Measurements from ENCODE around the gene ATP6V1C2. TPM values are rescaled to one million over a fixed set of nuclear protein-coding genes. Genes with fewer than 3 reads are reported as not detected.
A peak's percentile ranks its signal among the peaks of the same experiment; 100 is the strongest.

The ATP6V1C2 gene
- not detected in 2 replicates for total RNA-seq

- intact Hi-C loops (cut with micrococcal nuclease), result no loop called here
- H3K4me3 Mint-ChIP-seq, result peak within 1 kb of the TSS; percentile 67
- H3K27ac Mint-ChIP-seq, result no peak within 1 kb of the TSS
- DNase-seq, result peak; percentile 75
- peaks cover 66% of the 10 kb centered on the region for H3K27me3 Mint-ChIP-seq
- peaks cover 2% of the 10 kb centered on the region for H3K4me1 Mint-ChIP-seq
- H3K36me3 Mint-ChIP-seq (ENCODE audit: low read depth), result no peaks in the 10 kb centered on the region
- no peaks in the 10 kb centered on the region for H3K9me3 Mint-ChIP-seq
Measured at GRCh38 chr2:10721396-10722251, at the start of gene ATP6V1C2. ATP6V1C2 (plus strand) TSS chr2:10721630; CDS start chr2:10722850, 1,220 bp downstream.

GRCh38 chr2:10675131-10675530 lies 46.3 kb upstream of the ATP6V1C2 start:
- H3K4me1 Mint-ChIP-seq, result peaks cover 20% of the 10 kb centered on the region
- H3K9me3 Mint-ChIP-seq, result no peaks in the 10 kb centered on the region
- DNase-seq, result no peak
- no peak overlapping the region for H3K4me3 Mint-ChIP-seq
- peak overlapping the region; percentile 29 for H3K27ac Mint-ChIP-seq
- intact Hi-C loops (cut with micrococcal nuclease), result no loop called here
- H3K36me3 Mint-ChIP-seq (ENCODE audit: low read depth), result peaks cover 41% of the 10 kb centered on the region
- H3K27me3 Mint-ChIP-seq, result no peaks in the 10 kb centered on the region

GRCh38 chr2:10678225-10678624 lies 43.2 kb upstream of the ATP6V1C2 start:
- peaks cover 56% of the 10 kb centered on the region for H3K36me3 Mint-ChIP-seq (ENCODE audit: low read depth)

GRCh38 chr2:10680214-10680613 lies 41.2 kb upstream of the ATP6V1C2 start:
- intact Hi-C loops (cut with micrococcal nuclease), result no loop called here
- peaks cover 50% of the 10 kb centered on the region for H3K36me3 Mint-ChIP-seq (ENCODE audit: low read depth)
- peaks cover 25% of the 10 kb centered on the region for H3K4me1 Mint-ChIP-seq
- H3K27me3 Mint-ChIP-seq, result no peaks in the 10 kb centered on the region
- DNase-seq, result no peak
- H3K9me3 Mint-ChIP-seq, result no peaks in the 10 kb centered on the region
- H3K4me3 Mint-ChIP-seq, result no peak overlapping the region
- peak overlapping the region; percentile 78 for H3K27ac Mint-ChIP-seq

More at GRCh38 chr2:10678225-10678624, 43.2 kb upstream of the ATP6V1C2 start:
- intact Hi-C loops (cut with micrococcal nuclease), result no loop called here
- Mint-ChIP-seq H3K4me3 (no peak overlapping the region), H3K4me1 (peaks cover 30% of the 10 kb centered on the region), H3K27me3 (no peaks in the 10 kb centered on the region), H3K9me3 (no peaks in the 10 kb centered on the region), H3K27ac (no peak overlapping the region)
- DNase-seq, result no peak

GRCh38 chr2:10680957-10681356 lies 40.5 kb upstream of the ATP6V1C2 start:
- H3K4me1 Mint-ChIP-seq, result peaks cover 18% of the 10 kb centered on the region
- DNase-seq, result no peak

GRCh38 chr2:10686176-10686730 lies 35.2 kb upstream of the ATP6V1C2 start:
- Mint-ChIP-seq H3K36me3 (ENCODE audit: low read depth) (peaks cover 25% of the 10 kb centered on the region), H3K9me3 (no peaks in the 10 kb centered on the region), H3K4me3 (peak overlapping the region; percentile 14), H3K4me1 (peaks cover 14% of the 10 kb centered on the region), H3K27ac (no peak overlapping the region), H3K27me3 (no peaks in the 10 kb centered on the region)
- intact Hi-C loops (cut with micrococcal nuclease), result no loop called here
- DNase-seq, result no peak

More at GRCh38 chr2:10680957-10681356, 40.5 kb upstream of the ATP6V1C2 start:
- H3K9me3 Mint-ChIP-seq, result no peaks in the 10 kb centered on the region
- no peak overlapping the region for H3K4me3 Mint-ChIP-seq
- peak overlapping the region; percentile 64 for H3K27ac Mint-ChIP-seq
- peaks cover 48% of the 10 kb centered on the region for H3K36me3 Mint-ChIP-seq (ENCODE audit: low read depth)
- intact Hi-C loops (cut with micrococcal nuclease), result no loop called here
- no peaks in the 10 kb centered on the region for H3K27me3 Mint-ChIP-seq

GRCh38 chr2:10688921-10689807 lies 32.3 kb upstream of the ATP6V1C2 start:
- no peak overlapping the region for H3K4me3 Mint-ChIP-seq
- H3K27me3 Mint-ChIP-seq, result no peaks in the 10 kb centered on the region
- H3K4me1 Mint-ChIP-seq, result peaks cover 10% of the 10 kb centered on the region
- DNase-seq, result no peak
- intact Hi-C loops (cut with micrococcal nuclease), result no loop called here
- no peak overlapping the region for H3K27ac Mint-ChIP-seq
- no peaks in the 10 kb centered on the region for H3K9me3 Mint-ChIP-seq
- H3K36me3 Mint-ChIP-seq (ENCODE audit: low read depth), result peaks cover 9% of the 10 kb centered on the region

GRCh38 chr2:10691521-10691920 lies 29.9 kb upstream of the ATP6V1C2 start:
- Mint-ChIP-seq H3K4me3 (no peak overlapping the region), H3K27me3 (no peaks in the 10 kb centered on the region), H3K36me3 (ENCODE audit: low read depth) (peaks cover 5% of the 10 kb centered on the region), H3K9me3 (no peaks in the 10 kb centered on the region), H3K4me1 (peaks cover 10% of the 10 kb centered on the region), H3K27ac (peak overlapping the region; percentile 83)
- intact Hi-C loops (cut with micrococcal nuclease), result no loop called here
- no peak for DNase-seq

GRCh38 chr2:10700078-10700803 lies 21.2 kb upstream of the ATP6V1C2 start:
- Mint-ChIP-seq H3K36me3 (ENCODE audit: low read depth) (no peaks in the 10 kb centered on the region), H3K27me3 (peaks cover 7% of the 10 kb centered on the region), H3K27ac (no peak overlapping the region), H3K9me3 (no peaks in the 10 kb centered on the region), H3K4me1 (no peaks in the 10 kb centered on the region), H3K4me3 (no peak overlapping the region)
- intact Hi-C loops (cut with micrococcal nuclease), result no loop called here
- DNase-seq, result no peak

GRCh38 chr2:10704034-10704594 lies 17.3 kb upstream of the ATP6V1C2 start:
- no peak overlapping the region for H3K27ac Mint-ChIP-seq
- intact Hi-C loops (cut with micrococcal nuclease), result no loop called here
- no peaks in the 10 kb centered on the region for H3K9me3 Mint-ChIP-seq
- H3K4me1 Mint-ChIP-seq, result no peaks in the 10 kb centered on the region
- H3K4me3 Mint-ChIP-seq, result no peak overlapping the region
- peaks cover 25% of the 10 kb centered on the region for H3K27me3 Mint-ChIP-seq
- DNase-seq, result no peak
- no peaks in the 10 kb centered on the region for H3K36me3 Mint-ChIP-seq (ENCODE audit: low read depth)

- intact Hi-C loops (cut with micrococcal nuclease), result no loop called here
- Mint-ChIP-seq H3K4me1 (no peaks in the 10 kb centered on the region), H3K27me3 (peaks cover 32% of the 10 kb centered on the region), H3K36me3 (ENCODE audit: low read depth) (no peaks in the 10 kb centered on the region), H3K27ac (no peak overlapping the region), H3K9me3 (no peaks in the 10 kb centered on the region), H3K4me3 (no peak overlapping the region)
- DNase-seq, result no peak
Measured at GRCh38 chr2:10706033-10706432, 15.4 kb upstream of the ATP6V1C2 start.

GRCh38 chr2:10707831-10708230 lies 13.6 kb upstream of the ATP6V1C2 start:
- Mint-ChIP-seq H3K36me3 (ENCODE audit: low read depth) (no peaks in the 10 kb centered on the region), H3K27ac (no peak overlapping the region), H3K9me3 (no peaks in the 10 kb centered on the region), H3K4me1 (peaks cover 7% of the 10 kb centered on the region), H3K4me3 (no peak overlapping the region), H3K27me3 (peaks cover 36% of the 10 kb centered on the region)
- intact Hi-C loops (cut with micrococcal nuclease), result no loop called here
- DNase-seq, result no peak

- no peak overlapping the region for H3K4me3 Mint-ChIP-seq
- H3K36me3 Mint-ChIP-seq (ENCODE audit: low read depth), result no peaks in the 10 kb centered on the region
- H3K27me3 Mint-ChIP-seq, result peaks cover 36% of the 10 kb centered on the region
- peaks cover 8% of the 10 kb centered on the region for H3K4me1 Mint-ChIP-seq
- DNase-seq, result no peak
- intact Hi-C loops (cut with micrococcal nuclease), result no loop called here
- no peak overlapping the region for H3K27ac Mint-ChIP-seq
- H3K9me3 Mint-ChIP-seq, result no peaks in the 10 kb centered on the region
Measured at GRCh38 chr2:10709290-10709939, 12.0 kb upstream of the ATP6V1C2 start.
